DMS53 treated with DMSO at 0.1 percent for 48 hours (cell line): Measurements from ENCODE around the gene ZNF726.
"Not testable (repeated sequence)": the region's sequence is repeated elsewhere in the genome, so short reads cannot be mapped to it uniquely, and the experiment has no call there.

ENCODE experiments used
- DNase-seq: peaks from one replicate; lab custom pipeline; 2025; ENCODE audit not compliant: unreplicated experiment; lab: John Stamatoyannopoulos, UW

Gene ZNF726

GRCh38 chr19:23943411-23943810 lies 28.7 kb downstream of the ZNF726 start:
- peak; percentile 3 for DNase-seq

GRCh38 chr19:23946569-23946968 lies 31.9 kb downstream of the ZNF726 start:
- DNase-seq = no peak

GRCh38 chr19:23949611-23950010 lies 34.9 kb downstream of the ZNF726 start:
- no peak for DNase-seq

GRCh38 chr19:23956051-23956450 lies 41.4 kb downstream of the ZNF726 start:
- no peak for DNase-seq

- peak; percentile 76 for DNase-seq
Measured at GRCh38 chr19:23957660-23958281, 43.1 kb downstream of the ZNF726 start.

DNA sequence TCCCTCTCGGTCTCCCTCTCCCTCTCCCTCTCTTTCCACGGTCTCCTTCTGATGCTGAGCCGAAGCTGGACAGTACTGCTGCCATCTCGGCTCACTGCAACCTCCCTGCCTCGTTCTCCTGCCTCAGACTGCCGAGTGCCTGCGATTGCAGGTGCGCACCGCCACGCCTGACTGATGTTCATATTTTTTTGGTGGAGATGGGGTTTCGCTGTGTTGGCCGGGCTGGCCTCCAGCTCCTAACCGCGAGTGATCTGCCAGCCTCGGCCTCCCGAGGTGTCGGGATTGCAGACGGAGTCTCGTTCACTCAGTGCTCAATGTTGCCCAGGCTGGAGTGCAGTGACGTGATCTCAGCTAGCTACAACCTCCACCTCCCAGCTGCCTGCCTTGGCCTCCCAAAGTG lies 48.7 kb downstream of the ZNF726 start:
- DNase-seq = not testable (repeated sequence)

DNA sequence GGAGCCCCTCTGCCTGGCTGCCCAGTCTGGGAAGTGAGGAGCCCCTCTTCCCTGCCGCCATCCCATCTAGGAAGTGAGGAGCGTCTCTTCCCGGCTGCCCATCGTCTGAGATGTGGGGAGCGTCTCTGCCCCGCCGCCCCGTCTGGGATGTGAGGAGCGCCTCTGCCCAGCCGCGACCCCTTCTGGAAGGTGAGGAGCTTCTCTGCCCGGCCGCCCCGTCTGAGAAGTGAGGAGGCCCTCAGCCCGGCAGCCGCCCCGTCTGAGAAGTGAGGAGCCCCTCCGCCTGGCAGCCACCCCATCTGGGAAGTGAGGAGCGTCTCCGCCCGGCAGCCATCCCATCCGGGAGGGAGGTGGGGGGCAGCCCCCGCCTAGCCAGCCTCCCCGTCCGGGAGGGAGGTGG lies 49.2 kb downstream of the ZNF726 start:
- not testable (repeated sequence) for DNase-seq

GRCh38 chr19:23964334-23964733 lies 49.6 kb downstream of the ZNF726 start:
- DNase-seq = not testable (repeated sequence)

GRCh38 chr19:23969630-23970029 lies 54.9 kb downstream of the ZNF726 start:
- no peak for DNase-seq

DNA sequence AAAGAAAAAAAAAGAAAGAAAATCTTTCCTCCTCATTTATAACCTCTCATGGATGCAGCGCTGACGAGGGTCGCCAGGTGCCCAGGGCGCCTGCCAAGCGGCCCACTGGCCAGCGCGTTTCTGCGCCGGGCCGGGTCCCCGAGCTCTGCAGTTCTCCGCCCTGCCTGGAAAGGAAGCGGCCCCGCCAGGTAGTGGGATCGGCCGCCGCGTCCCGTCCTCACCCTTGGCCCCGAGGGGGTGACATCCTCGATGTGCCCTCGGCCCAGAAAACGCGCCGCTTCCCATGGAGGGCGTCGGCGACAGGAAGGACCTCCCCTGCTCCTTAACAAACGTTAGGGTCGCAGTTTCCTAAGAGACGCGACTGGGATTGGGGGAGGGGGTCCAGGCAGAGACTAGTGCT lies 56.9 kb downstream of the ZNF726 start:
- no peak for DNase-seq

- no peak for DNase-seq
Measured at GRCh38 chr19:23972161-23972560, 57.5 kb downstream of the ZNF726 start.

DNA sequence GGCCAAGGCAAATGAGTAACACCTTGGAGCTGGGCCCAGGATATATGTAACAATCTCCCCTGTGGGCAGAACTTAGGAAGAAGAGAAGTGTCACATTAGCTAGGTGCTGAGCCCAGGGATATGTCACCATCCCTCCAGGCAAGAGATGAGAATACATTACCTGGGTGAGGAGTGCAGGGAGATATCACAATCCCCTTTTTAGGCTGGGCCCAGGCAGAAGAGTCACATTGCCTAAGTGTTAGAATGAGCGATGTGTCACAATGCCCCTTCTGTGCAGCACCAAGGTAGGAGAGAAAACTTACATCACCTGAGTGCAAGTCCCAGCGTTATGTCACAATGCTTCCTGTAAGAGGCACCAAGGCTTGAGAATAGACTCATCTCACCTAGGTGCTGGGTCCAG lies 60.3 kb downstream of the ZNF726 start:
- no peak for DNase-seq

DNA sequence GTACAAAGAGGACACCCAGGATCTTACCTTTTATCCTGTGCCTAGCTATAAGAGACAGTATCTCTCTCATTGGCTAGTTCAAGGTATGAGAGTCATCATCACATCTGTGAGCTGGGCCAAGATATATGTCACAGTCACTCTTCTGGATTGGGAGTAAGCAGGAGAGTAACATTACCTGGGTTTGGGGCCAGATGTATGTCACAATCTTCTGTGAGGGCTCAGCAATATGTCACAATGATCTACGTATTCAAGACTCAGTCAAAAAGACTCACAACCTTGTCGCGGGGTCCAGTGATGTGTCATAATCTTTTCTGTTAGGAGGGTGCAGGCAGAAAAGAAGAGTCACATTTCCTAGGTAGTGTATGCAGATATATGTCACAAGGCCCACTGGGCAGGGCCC lies 61.9 kb downstream of the ZNF726 start:
- DNase-seq = not testable (repeated sequence)

- DNase-seq = not testable (repeated sequence)
Measured at GRCh38 chr19:23977256-23977655, 62.6 kb downstream of the ZNF726 start.

DNA sequence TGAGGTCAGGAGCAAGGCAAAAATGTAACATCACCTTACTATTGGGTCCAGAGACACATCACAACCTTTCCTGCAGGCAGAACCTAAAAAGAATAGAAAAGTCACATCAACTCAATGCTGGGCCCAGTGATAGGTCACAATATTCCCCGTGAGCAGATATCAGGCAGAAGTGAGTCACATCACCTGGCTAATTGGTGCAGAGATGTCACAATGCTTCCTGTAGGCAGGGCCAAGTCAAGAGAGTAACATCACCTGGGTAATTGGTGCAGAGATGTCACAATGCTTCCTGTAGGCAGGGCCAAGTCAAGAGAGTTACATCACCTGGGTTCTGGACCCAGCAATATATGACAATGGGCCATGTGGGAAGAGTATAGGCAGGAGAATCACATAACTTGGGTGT lies 63.4 kb downstream of the ZNF726 start:
- no peak for DNase-seq

DNA sequence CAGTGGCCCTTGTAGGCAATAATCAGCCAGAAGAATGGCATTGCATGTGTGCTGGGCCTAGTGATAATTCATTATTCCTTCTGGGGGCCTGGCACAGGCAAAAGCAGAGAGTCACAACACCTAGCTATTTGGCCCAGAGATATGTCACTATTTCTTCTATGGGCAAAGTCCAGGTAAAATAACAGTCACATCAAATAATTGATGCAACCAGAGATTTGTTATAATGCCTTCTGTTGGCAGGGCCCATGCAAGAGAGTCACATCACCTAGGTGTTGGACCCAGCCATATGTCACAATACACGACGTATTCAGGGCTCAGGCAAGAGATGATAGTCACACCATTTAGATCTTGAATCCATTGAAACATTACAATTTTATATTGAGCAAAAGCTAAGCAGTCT lies 66.1 kb downstream of the ZNF726 start:
- no peak for DNase-seq

DNA sequence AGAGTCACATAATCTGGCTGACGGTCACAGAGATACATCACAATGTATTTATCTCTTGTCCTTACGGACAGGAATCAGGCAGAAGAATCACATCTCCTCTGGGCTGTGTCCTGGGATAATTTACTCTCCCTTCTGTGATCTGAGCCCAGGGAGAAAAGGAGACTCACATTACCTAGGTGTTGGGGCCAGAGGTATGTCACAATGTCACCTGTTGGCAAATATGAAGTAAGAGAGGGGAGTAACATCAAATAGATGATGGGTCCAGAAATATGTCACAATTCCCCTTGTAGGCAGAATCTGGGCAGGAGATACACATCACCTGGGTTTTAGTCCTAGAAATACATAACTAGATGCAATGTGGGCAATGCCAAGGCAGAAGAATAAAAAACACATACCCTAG lies 67.2 kb downstream of the ZNF726 start:
- no peak for DNase-seq

DNA sequence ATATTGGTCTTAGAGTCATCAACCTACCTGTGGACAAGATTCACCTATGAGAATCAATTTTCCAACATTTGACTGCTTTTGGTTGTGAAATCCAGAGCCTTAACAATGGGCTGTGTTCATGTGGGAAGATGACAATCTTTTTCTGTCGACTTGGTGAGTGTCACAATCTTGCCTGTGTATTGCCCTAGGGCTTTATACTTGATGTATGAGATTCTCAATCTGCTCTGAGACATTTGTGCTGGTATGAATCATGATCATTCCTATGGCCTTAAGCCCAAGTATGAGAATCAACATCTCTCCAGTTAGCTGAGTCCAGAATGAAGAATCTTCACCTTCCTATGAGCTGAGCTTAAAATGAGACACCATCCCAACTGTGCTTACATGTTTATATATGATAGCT lies 68.7 kb downstream of the ZNF726 start:
- DNase-seq = no peak
